Measurements from ENCODE around the gene EYA4. TPM values are rescaled to one million over a fixed set of nuclear protein-coding genes. Genes with fewer than 3 reads are reported as not detected.

Gene EYA4
- total RNA-seq, 1 experiment from 2014 or later: not detected

DNA sequence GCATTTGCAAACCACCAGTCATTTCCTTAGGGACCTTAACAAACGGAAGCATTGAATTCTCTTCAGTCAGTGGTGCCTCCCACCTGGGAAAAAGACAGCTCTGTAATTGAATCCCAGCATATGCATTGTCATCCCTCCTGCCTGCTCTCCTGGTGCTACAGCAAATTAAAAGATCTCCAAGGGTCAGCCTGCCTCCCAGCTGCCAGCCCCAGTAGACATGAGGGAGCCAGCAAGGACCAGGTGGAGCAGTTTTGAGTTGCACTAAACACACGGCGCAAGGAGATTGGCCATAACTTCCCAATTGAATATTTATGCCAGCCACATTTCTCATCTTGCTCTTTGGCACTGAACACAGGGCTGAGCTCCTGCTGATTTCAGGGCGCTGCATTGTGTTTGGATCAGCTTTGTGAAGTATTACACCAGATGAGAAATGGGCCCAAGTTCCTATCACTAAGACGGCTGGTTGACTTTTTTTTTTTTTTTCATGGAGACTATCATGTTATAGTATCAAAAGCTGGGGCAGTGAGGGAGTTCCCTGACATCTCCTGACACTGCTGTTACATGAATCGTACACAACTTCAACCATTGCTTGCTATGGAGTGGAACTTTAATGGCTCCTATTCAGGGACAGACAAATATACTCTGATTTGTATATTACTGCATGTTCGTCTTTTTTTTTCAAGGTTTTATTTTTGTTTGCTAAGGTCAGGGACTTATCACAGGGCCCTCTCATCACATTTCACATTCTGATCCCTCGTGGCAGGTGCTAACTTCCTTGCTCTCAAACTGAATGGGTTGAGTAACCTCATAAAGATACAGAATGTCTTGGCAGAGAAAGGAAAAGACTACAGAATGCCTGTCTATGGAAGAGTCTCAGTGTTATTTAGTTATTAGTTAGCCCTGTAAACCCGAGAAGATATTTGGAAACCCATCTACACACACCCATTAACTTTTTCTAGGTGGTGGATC is 191.1 kb downstream of the EYA4 start:
- no peak for DNase-seq (ENCODE audit: low read depth, low spot score)
- Histone ChIP-seq H3K4me3 (ENCODE audit: low read depth in 2 of 2, low read length in 2 of 2) (no peak overlapping the region), H3K27me3 (ENCODE audit: control insufficient read depth, insufficient read depth, low read length) (no peaks in the 10 kb centered on the region), H3K4me1 (ENCODE audit: control insufficient read depth, insufficient read depth, low read length) (no peaks in the 10 kb centered on the region), H3K27ac (ENCODE audit: low read length) (no peak overlapping the region), H3K36me3 (ENCODE audit: control insufficient read depth, insufficient read depth, low read length) (no peaks in the 10 kb centered on the region), H3K9me3 (ENCODE audit: control insufficient read depth, insufficient read depth, low read depth, low read length) (peaks cover 2% of the 10 kb centered on the region; the same call in 1 of the 2 replicates)
- POLR2A ChIA-PET: no interaction called here
- BruUV-seq (replicated peaks): no TSS peak
- in situ Hi-C loops (cut with HindIII; ENCODE audit: low pct_unique_long_range_greater_than_20kb, low sequenced_read_pairs) (no loop called here), intact Hi-C loops (cut with micrococcal nuclease; ENCODE audit: unreplicated experiment) (no loop called here)
- TF ChIP-seq, protein P1, sequence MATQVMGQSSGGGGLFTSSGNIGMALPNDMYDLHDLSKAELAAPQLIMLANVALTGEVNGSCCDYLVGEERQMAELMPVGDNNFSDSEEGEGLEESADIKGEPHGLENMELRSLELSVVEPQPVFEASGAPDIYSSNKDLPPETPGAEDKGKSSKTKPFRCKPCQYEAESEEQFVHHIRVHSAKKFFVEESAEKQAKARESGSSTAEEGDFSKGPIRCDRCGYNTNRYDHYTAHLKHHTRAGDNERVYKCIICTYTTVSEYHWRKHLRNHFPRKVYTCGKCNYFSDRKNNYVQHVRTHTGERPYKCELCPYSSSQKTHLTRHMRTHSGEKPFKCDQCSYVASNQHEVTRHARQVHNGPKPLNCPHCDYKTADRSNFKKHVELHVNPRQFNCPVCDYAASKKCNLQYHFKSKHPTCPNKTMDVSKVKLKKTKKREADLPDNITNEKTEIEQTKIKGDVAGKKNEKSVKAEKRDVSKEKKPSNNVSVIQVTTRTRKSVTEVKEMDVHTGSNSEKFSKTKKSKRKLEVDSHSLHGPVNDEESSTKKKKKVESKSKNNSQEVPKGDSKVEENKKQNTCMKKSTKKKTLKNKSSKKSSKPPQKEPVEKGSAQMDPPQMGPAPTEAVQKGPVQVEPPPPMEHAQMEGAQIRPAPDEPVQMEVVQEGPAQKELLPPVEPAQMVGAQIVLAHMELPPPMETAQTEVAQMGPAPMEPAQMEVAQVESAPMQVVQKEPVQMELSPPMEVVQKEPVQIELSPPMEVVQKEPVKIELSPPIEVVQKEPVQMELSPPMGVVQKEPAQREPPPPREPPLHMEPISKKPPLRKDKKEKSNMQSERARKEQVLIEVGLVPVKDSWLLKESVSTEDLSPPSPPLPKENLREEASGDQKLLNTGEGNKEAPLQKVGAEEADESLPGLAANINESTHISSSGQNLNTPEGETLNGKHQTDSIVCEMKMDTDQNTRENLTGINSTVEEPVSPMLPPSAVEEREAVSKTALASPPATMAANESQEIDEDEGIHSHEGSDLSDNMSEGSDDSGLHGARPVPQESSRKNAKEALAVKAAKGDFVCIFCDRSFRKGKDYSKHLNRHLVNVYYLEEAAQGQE (IDR thresholded peaks at IDR 0.05; ENCODE audit: insufficient read depth in 1 of 2, low read depth in 2 of 2, low read length in 1 of 2): no peak
- CTCF ChIA-PET: no interaction called here
- ATAC-seq: no peak

DNA sequence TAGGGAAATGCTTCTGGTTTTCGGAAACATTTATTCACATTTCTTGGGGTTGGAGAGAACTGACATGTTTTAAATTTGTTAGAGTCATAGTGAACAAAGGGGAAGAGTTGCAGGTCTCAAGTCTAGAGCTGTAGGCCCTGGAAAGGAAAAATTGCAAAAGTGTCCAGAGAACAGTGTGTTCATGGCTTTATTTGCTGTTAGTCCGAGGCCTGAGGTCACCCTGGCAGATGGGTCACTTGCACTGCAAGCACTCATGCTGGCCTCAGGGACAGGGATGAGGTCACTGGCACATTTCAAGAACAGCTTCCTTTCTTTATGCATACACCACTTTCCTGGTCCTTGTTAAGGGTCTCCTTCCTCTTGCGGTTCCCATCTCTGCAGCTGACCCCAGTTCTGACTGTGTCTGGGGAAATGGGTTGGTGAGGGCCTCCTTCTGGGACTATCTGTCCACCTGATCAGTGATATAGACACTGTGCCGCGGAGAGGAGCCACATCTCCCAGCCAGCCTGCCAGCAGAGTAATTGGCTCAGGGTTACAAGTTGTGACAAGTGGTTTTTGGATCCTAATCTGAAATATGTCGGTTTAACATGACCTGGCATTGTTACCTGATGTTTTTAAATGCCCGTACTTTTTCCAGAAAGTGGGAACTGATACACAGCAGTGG is 194.0 kb downstream of the EYA4 start:
- H3K4me1 ChIP-seq (ENCODE audit: control insufficient read depth, insufficient read depth, low read length): no peaks in the 10 kb centered on the region
- no peak overlapping the region for H3K27ac ChIP-seq (ENCODE audit: low read length)
- TF ChIP-seq TCF7L2 (IDR thresholded peaks at IDR 0.05; ENCODE audit: low read depth, low read length) (no peak), SIN3A (IDR thresholded peaks at IDR 0.05; ENCODE audit: borderline replicate concordance, insufficient read depth, low read depth, low read length) (no peak), POLR2AphosphoS5 (IDR thresholded peaks at IDR 0.05; ENCODE audit: low read depth, low read length) (no peak)
- TF ChIP-seq, protein P1 (IDR thresholded peaks at IDR 0.05; ENCODE audit: insufficient read depth in 1 of 2, low read depth in 2 of 2, low read length in 1 of 2): no peak
- TF ChIP-seq, protein P2, sequence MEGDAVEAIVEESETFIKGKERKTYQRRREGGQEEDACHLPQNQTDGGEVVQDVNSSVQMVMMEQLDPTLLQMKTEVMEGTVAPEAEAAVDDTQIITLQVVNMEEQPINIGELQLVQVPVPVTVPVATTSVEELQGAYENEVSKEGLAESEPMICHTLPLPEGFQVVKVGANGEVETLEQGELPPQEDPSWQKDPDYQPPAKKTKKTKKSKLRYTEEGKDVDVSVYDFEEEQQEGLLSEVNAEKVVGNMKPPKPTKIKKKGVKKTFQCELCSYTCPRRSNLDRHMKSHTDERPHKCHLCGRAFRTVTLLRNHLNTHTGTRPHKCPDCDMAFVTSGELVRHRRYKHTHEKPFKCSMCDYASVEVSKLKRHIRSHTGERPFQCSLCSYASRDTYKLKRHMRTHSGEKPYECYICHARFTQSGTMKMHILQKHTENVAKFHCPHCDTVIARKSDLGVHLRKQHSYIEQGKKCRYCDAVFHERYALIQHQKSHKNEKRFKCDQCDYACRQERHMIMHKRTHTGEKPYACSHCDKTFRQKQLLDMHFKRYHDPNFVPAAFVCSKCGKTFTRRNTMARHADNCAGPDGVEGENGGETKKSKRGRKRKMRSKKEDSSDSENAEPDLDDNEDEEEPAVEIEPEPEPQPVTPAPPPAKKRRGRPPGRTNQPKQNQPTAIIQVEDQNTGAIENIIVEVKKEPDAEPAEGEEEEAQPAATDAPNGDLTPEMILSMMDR (IDR thresholded peaks at IDR 0.05): no peak
- ATAC-seq (no peak), DNase-seq (ENCODE audit: low read depth, low spot score) (no peak)
- intact Hi-C loops (cut with micrococcal nuclease; ENCODE audit: unreplicated experiment): no loop called here
- ChIA-PET POLR2A (no interaction called here), CTCF (no interaction called here)
- H3K4me3 ChIP-seq (ENCODE audit: low read depth in 2 of 2, low read length in 2 of 2): no peak overlapping the region
- BruUV-seq (replicated peaks): no TSS peak
- H3K36me3 ChIP-seq (ENCODE audit: control insufficient read depth, insufficient read depth, low read length): no peaks in the 10 kb centered on the region
- H3K27me3 ChIP-seq (ENCODE audit: control insufficient read depth, insufficient read depth, low read length): no peaks in the 10 kb centered on the region
- no peaks in the 10 kb centered on the region for H3K9me3 ChIP-seq (ENCODE audit: control insufficient read depth, insufficient read depth, low read depth, low read length)
- in situ Hi-C loops (cut with HindIII; ENCODE audit: low pct_unique_long_range_greater_than_20kb, low sequenced_read_pairs): no loop called here

All from Panc1 (cell line).